Testis (tissue), 2 donors: ENCODE data around the gene FAM133A.

Source experiments
- POLR2A ChIP-seq: fragments of 450-650 bp; IDR thresholded peaks from one replicate; pipeline ENCODE4 v1.6.1; 2017; ENCODE audit warnings: antibody characterized with exemption, mild to moderate bottlenecking, moderate library complexity
- TF ChIP-seq, protein P1 (sequence below), 3 experiments: fragments of 450-650 bp in 2 of 3; fragments of 200-600 bp in 1 of 3; sonication (generic) in 1 of 3; IDR thresholded peaks; one replicate each; pipeline ENCODE4 v1.5.1; 2016 to 2019; ENCODE audit warnings: antibody characterized with exemption in 3 of 3, mild to moderate bottlenecking in 2 of 3, moderate library complexity in 1 of 3

GRCh38 chrX:93711076-93711475 lies 37.1 kb downstream of the FAM133A start:
- TF ChIP-seq, protein P1, sequence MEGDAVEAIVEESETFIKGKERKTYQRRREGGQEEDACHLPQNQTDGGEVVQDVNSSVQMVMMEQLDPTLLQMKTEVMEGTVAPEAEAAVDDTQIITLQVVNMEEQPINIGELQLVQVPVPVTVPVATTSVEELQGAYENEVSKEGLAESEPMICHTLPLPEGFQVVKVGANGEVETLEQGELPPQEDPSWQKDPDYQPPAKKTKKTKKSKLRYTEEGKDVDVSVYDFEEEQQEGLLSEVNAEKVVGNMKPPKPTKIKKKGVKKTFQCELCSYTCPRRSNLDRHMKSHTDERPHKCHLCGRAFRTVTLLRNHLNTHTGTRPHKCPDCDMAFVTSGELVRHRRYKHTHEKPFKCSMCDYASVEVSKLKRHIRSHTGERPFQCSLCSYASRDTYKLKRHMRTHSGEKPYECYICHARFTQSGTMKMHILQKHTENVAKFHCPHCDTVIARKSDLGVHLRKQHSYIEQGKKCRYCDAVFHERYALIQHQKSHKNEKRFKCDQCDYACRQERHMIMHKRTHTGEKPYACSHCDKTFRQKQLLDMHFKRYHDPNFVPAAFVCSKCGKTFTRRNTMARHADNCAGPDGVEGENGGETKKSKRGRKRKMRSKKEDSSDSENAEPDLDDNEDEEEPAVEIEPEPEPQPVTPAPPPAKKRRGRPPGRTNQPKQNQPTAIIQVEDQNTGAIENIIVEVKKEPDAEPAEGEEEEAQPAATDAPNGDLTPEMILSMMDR (IDR thresholded peaks at IDR 0.05), result no peak
- no peak for TF ChIP-seq POLR2A
